Keratinocyte (primary cell): ENCODE results near the gene MRPS10. TPM values are rescaled to one million over a fixed set of nuclear protein-coding genes. Genes with fewer than 3 reads are reported as not detected.
"Not testable (repeated sequence)": the region's sequence is repeated elsewhere in the genome, so short reads cannot be mapped to it uniquely, and the experiment has no call there.

Experiments
- DNase-seq: peaks from one replicate; pipeline ENCODE4 v3.0.0-alpha.2; 2011; ENCODE audit warnings: low read depth, missing footprints, low spot score
- FAIRE-seq: peaks from 2 replicates; lab custom pipeline; 2011; peaks lifted over from hg19 to GRCh38; lab: Jason Lieb, UNC
- H2AFZ ChIP-seq: 2 replicates; pipeline ENCODE4 v1.6.0; 2012; ENCODE audit warnings: low read length, control low read depth, inconsistent platforms; ENCODE audit not compliant: control insufficient read depth
- H3K27ac ChIP-seq: 2 replicates; pipeline ENCODE4 v1.5.1; 2011; ENCODE audit warnings: low read length; ENCODE audit not compliant: control insufficient read depth, insufficient read depth
- H3K27me3 ChIP-seq: 3 replicates; pipeline ENCODE4 v1.6.0; 2011; ENCODE audit warnings: low read length; ENCODE audit not compliant: control insufficient read depth, insufficient read depth; ENCODE audit errors: extremely low read depth
- H3K36me3 ChIP-seq, 2 experiments: 2 replicates in 1 of 2; 3 replicates in 1 of 2; pipeline ENCODE4 v1.5.1; 2011; ENCODE audit warnings: low read length in 2 of 2, mild to moderate bottlenecking in 1 of 2; ENCODE audit not compliant: control insufficient read depth in 2 of 2, insufficient read depth in 2 of 2; ENCODE audit errors: extremely low read depth in 1 of 2
- H3K4me1 ChIP-seq: 3 replicates; pipeline ENCODE4 v1.5.1; 2011; ENCODE audit warnings: low read length; ENCODE audit not compliant: control insufficient read depth, insufficient read depth; ENCODE audit errors: extremely low read depth
- H3K4me2 ChIP-seq: 3 replicates; pipeline ENCODE4 v1.6.0; 2011; ENCODE audit warnings: low read depth, low read length; ENCODE audit not compliant: control insufficient read depth, insufficient read depth; ENCODE audit errors: extremely low read depth
- H3K4me3 ChIP-seq, 3 experiments: fragments of 200-600 bp in 1 of 3; sonication (generic) in 1 of 3; 2 replicates in 2 of 3; 3 replicates in 1 of 3; pipeline ENCODE4 v1.5.1; 2011 to 2016; ENCODE audit warnings: low read length in 3 of 3, mild to moderate bottlenecking in 3 of 3, control low read depth in 2 of 3, inconsistent platforms in 1 of 3, low read depth in 1 of 3, mixed read lengths in 1 of 3, mixed run types in 1 of 3, moderate library complexity in 1 of 3; ENCODE audit not compliant: control insufficient read depth in 2 of 3, insufficient read depth in 2 of 3; ENCODE audit errors: extremely low read depth in 1 of 3
- H3K79me2 ChIP-seq: 2 replicates; pipeline ENCODE4 v1.6.0; 2012; ENCODE audit warnings: low read length; ENCODE audit not compliant: control insufficient read depth, insufficient read depth
- H3K9ac ChIP-seq: 3 replicates; pipeline ENCODE4 v1.6.0; 2011; ENCODE audit warnings: low read length; ENCODE audit not compliant: control insufficient read depth, insufficient read depth; ENCODE audit errors: extremely low read depth
- H3K9me1 ChIP-seq: 3 replicates; pipeline ENCODE4 v1.6.0; 2011; ENCODE audit warnings: low read length; ENCODE audit not compliant: control insufficient read depth, insufficient read depth; ENCODE audit errors: extremely low read depth
- H3K9me3 ChIP-seq: 2 replicates; pipeline ENCODE4 v1.5.1; 2012; ENCODE audit warnings: low read depth, low read length; ENCODE audit not compliant: control insufficient read depth
- H4K20me1 ChIP-seq: 3 replicates; pipeline ENCODE4 v1.6.0; 2011; ENCODE audit warnings: low read length; ENCODE audit not compliant: control insufficient read depth, insufficient read depth; ENCODE audit errors: extremely low read depth
- EZH2 ChIP-seq: IDR thresholded peaks from one replicate; pipeline ENCODE4 v1.6.1; 2012; ENCODE audit warnings: inconsistent platforms, mild to moderate bottlenecking, low read length, moderate library complexity
- dilution Hi-C: fragments of 300-500 bp; cut with MboI; formaldehyde crosslinking; loops from one replicate; pipeline ENCODE4 v1.7.0; 2020; ENCODE audit warnings: low sequenced_read_pairs; ENCODE audit not compliant: extremely low pct_ligation_motif_present
- polyA plus RNA-seq, 5 experiments: library from polyadenylated mRNA; depleted of rRNA in 3 of 5; stranded (reverse) in 3 of 5; stranded (forward) in 1 of 5; unstranded in 1 of 5; fragments of >200 nt; gene quantifications; 1 replicate in 1 of 5; 2 replicates in 3 of 5; 3 replicates in 1 of 5; pipeline versions ENCODE4 v1.2.1 to v1.2.3, GENCODE V29; 2011 to 2012; ENCODE audit warnings: missing spikeins in 2 of 5, low read depth in 1 of 5, low replicate concordance in 1 of 5
- TF ChIP-seq, protein P1 (sequence below), 3 experiments: IDR thresholded peaks in 1 of 3; conservative IDR thresholded peaks in 1 of 3; optimal IDR thresholded peaks in 1 of 3; 2 replicates in 2 of 3; 3 replicates in 1 of 3; pipeline versions ENCODE3 to v1.5.1; 2011; ENCODE audit warnings: low read length in 3 of 3, mild to moderate bottlenecking in 3 of 3, moderate library complexity in 2 of 3, control low read depth in 1 of 3, inconsistent platforms in 1 of 3; ENCODE audit not compliant: insufficient read depth in 2 of 3; ENCODE audit errors: extremely low read depth in 1 of 3

MRPS10 gene
- polyA plus RNA-seq, 1 donor (not counting 4 experiments of a cell fraction or from before 2014, with no cell fraction given) = 80.1 TPM

DNA sequence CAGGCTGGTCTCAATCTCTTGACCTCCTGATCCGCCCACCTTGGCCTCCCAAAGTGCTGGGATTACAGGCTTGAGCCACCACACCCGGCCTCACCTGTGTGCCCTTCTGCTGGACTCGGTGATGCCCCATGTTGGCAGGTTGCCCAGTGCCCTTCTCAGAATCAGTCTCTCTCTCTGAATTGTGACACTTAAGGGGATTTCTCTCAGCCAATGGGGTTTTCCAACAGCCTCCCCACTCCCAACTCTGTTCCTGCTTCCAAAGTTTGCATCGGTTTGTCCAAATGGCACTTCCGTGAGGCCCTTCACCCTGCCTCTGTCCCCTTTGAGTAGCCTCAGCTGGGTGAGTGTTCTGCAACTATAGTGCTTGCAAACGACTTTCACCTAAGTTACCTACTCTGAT, 3.1 kb upstream of the MRPS10 start:
- FAIRE-seq (no peak), DNase-seq (no peak)
- no peak overlapping the region for H2AFZ ChIP-seq
- no peaks in the 10 kb centered on the region for H3K9me1 ChIP-seq
- TF ChIP-seq EZH2 = no peak
- TF ChIP-seq, protein P1, sequence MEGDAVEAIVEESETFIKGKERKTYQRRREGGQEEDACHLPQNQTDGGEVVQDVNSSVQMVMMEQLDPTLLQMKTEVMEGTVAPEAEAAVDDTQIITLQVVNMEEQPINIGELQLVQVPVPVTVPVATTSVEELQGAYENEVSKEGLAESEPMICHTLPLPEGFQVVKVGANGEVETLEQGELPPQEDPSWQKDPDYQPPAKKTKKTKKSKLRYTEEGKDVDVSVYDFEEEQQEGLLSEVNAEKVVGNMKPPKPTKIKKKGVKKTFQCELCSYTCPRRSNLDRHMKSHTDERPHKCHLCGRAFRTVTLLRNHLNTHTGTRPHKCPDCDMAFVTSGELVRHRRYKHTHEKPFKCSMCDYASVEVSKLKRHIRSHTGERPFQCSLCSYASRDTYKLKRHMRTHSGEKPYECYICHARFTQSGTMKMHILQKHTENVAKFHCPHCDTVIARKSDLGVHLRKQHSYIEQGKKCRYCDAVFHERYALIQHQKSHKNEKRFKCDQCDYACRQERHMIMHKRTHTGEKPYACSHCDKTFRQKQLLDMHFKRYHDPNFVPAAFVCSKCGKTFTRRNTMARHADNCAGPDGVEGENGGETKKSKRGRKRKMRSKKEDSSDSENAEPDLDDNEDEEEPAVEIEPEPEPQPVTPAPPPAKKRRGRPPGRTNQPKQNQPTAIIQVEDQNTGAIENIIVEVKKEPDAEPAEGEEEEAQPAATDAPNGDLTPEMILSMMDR (optimal IDR thresholded peaks at IDR 0.05 in 1 of 3, IDR thresholded peaks at IDR 0.05 in 1 of 3, conservative IDR thresholded peaks at IDR 0.05 in 1 of 3; ENCODE audit: extremely low read depth in 1 of 3, insufficient read depth in 2 of 3, low read length in 3 of 3) = no peak
- H3K4me1 ChIP-seq = peaks cover 46% of the 10 kb centered on the region
- no peaks in the 10 kb centered on the region for H3K36me3 ChIP-seq
- H3K4me3 ChIP-seq = no peak overlapping the region
- no peaks in the 10 kb centered on the region for H3K9me3 ChIP-seq
- peak overlapping the region; percentile 75 for H3K27ac ChIP-seq
- no peaks in the 10 kb centered on the region for H4K20me1 ChIP-seq
- no peak overlapping the region for H3K4me2 ChIP-seq
- no peak overlapping the region for H3K9ac ChIP-seq
- H3K79me2 ChIP-seq = peaks cover 18% of the 10 kb centered on the region
- dilution Hi-C loops = no loop called here
- no peaks in the 10 kb centered on the region for H3K27me3 ChIP-seq

DNA sequence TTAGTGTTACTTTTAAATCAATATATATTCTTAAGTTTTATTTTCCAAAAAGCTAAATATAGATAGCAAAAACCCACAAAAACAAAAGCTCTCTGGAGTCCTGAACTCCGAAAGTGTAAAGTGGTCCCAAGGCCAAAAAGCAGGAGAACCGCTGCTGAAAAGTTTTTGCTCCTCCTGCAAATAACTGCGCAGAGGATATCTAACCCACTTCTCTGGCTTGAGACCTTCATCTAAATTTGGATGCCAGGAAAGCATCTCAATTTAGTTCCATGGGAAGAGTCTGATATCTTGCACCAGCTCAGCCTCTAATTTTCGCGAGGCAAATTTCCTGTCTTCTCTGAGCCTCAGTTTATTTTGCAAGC, 523 bp downstream of the MRPS10 start:
- TF ChIP-seq, protein P1 (optimal IDR thresholded peaks at IDR 0.05 in 1 of 3, IDR thresholded peaks at IDR 0.05 in 1 of 3, conservative IDR thresholded peaks at IDR 0.05 in 1 of 3; ENCODE audit: extremely low read depth in 1 of 3, insufficient read depth in 2 of 3, low read length in 3 of 3) = no peak
- no peak for TF ChIP-seq EZH2
- Histone ChIP-seq H4K20me1 (no peaks in the 10 kb centered on the region), H3K4me3 (peak overlapping the region; percentile 69 to 94 (median 80)), H3K27ac (peak overlapping the region; percentile 90), H3K4me2 (peak overlapping the region; percentile 83), H3K9me3 (no peaks in the 10 kb centered on the region), H3K9ac (peak overlapping the region; percentile 92), H3K9me1 (no peaks in the 10 kb centered on the region), H2AFZ (no peak overlapping the region), H3K27me3 (no peaks in the 10 kb centered on the region), H3K4me1 (peaks cover 45% of the 10 kb centered on the region), H3K79me2 (peaks cover 32% of the 10 kb centered on the region), H3K36me3 (peaks cover 0 to 10% of the 10 kb centered on the region in 2 experiments)
- DNase-seq = no peak
- no peak for FAIRE-seq
- dilution Hi-C loops = no loop called here

DNA sequence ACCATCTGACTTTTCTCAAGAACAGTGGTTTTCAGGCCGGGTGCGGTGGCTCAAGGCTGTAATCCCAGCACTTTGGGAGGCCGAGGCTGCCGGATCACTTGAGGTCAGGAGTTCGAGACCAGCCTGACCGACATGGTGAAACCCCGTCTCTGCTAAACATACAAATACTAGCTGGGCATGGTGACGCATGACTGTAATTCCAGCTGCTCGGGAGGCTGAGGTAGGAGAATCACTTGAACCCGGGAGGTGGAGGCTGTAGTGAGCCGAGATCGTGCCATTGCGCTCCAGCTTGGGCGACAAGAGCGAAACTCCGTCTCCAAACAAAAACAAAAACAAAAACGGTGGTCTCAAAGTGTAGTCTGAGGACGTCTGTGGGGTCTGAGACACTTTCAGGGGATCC, 1.2 kb downstream of the MRPS10 start:
- FAIRE-seq, H4K20me1 ChIP-seq, H3K9me1 ChIP-seq, H3K27me3 ChIP-seq, H2AFZ ChIP-seq, H3K9me3 ChIP-seq, H3K27ac ChIP-seq, dilution Hi-C loops, DNase-seq: not testable (repeated sequence)
- Histone ChIP-seq H3K4me2 (peak overlapping the region; percentile 83), H3K4me1 (peaks cover 39% of the 10 kb centered on the region), H3K9ac (peak overlapping the region; percentile 92), H3K36me3 (peaks cover 3 to 11% of the 10 kb centered on the region in 2 experiments), H3K79me2 (peaks cover 32% of the 10 kb centered on the region), H3K4me3 (peak overlapping the region in 2 of 3 experiments; percentile 80 to 94)
